Esophagus muscularis mucosa (tissue), 4 donors: Measurements from ENCODE around the gene TRABD2B. TPM values are rescaled to one million over a fixed set of nuclear protein-coding genes. Genes with fewer than 3 reads are reported as not detected.

Source experiments
- DNase-seq: peaks from one replicate; pipeline ENCODE4 v3.0.0-alpha.2; 2017; ENCODE audit errors: extremely low spot score
- H3K27ac ChIP-seq, 4 donors: fragments of 200-600 bp; sonication (generic); replicated peaks in 1 of 4; 1 replicate in 3 of 4; 2 replicates in 1 of 4; pipeline ENCODE4 v1.5.1; 2016 to 2019; ENCODE audit warnings: mild to moderate bottlenecking in 1 of 4
- H3K27me3 ChIP-seq, 4 donors: fragments of 200-600 bp; sonication (generic); one replicate each; pipeline versions ENCODE4 v1.5.1 to v1.6.0; 2016 to 2019
- H3K36me3 ChIP-seq, 4 donors: fragments of 200-600 bp; sonication (generic); one replicate each; pipeline ENCODE4 v1.5.1; 2016 to 2019
- H3K4me1 ChIP-seq, 4 donors: fragments of 200-600 bp; sonication (generic); one replicate each; pipeline ENCODE4 v1.5.1; 2016 to 2019
- H3K4me3 ChIP-seq, 4 donors: fragments of 200-600 bp; sonication (generic); 1 replicate in 2 of 4; 2 replicates in 2 of 4; pipeline ENCODE4 v1.5.1; 2016 to 2019; ENCODE audit warnings: mild to moderate bottlenecking in 4 of 4, moderate library complexity in 1 of 4
- H3K9me3 ChIP-seq, 4 donors: fragments of 200-600 bp; sonication (generic); 1 replicate in 3 of 4; 2 replicates in 1 of 4; pipeline ENCODE4 v1.5.1; 2016 to 2019
- CTCF ChIP-seq, 3 experiments: fragments of 200-600 bp in 2 of 3; fragments of 450-650 bp in 1 of 3; sonication (generic) in 2 of 3; IDR thresholded peaks; one replicate each; pipeline ENCODE4 v1.5.1; 2017 to 2019; ENCODE audit warnings: antibody characterized with exemption in 3 of 3, mild to moderate bottlenecking in 2 of 3, moderate library complexity in 1 of 3
- EP300 ChIP-seq: sonication (generic); formaldehyde crosslinking; IDR thresholded peaks from one replicate; pipeline ENCODE4 v1.6.1; 2017; ENCODE audit warnings: antibody characterized with exemption
- POLR2A ChIP-seq: fragments of 450-650 bp; IDR thresholded peaks from one replicate; pipeline ENCODE4 v1.6.1; 2017; ENCODE audit warnings: antibody characterized with exemption, moderate library complexity, mild to moderate bottlenecking, low read depth
- POLR2AphosphoS5 ChIP-seq, 2 donors: sonication (generic); formaldehyde crosslinking; IDR thresholded peaks; one replicate each; pipeline ENCODE4 v1.6.1; 2017; ENCODE audit warnings: antibody characterized with exemption in 2 of 2
- WGBS: methylation state at CpG from one replicate; pipeline ENCODE4 v1.1.5; 2018; 5-methylcytosine and 5-hydroxymethylcytosine counted together
- intact Hi-C: fragments of 100-400 bp; cut with DNase I; formaldehyde crosslinking; loops from one replicate; pipeline ENCODE4 v1.15.1; 2023
- total RNA-seq, 4 donors: library from RNA; depleted of rRNA; stranded (reverse); fragments of >200 nt; gene quantifications; one replicate each; pipeline versions ENCODE4 v1.1.0 to v1.2.1, GENCODE V29; 2016

The TRABD2B gene
- total RNA-seq, 4 donors from 2014 or later: 4.0 to 7.6 (median 4.1) TPM

- peaks cover 0 to 9% (median 7%) of the 10 kb centered on the region in 4 donors for H3K4me1 ChIP-seq
- WGBS: 64% methylated on average over 3 of the region's 3 CpGs
Observed at GRCh38 chr1:47975302-47975921, 21.8 kb downstream of the TRABD2B start.

GRCh38 chr1:47972864-47973432 is 24.2 kb downstream of the TRABD2B start:
- no peak overlapping the region for H3K27ac ChIP-seq
- TF ChIP-seq EP300 (no peak), POLR2A (no peak), POLR2AphosphoS5 (IDR thresholded peaks at IDR 0.05) (no peak), CTCF (IDR thresholded peaks at IDR 0.05) (no peak)
- DNase-seq: no peak
- no peaks in the 10 kb centered on the region for H3K36me3 ChIP-seq
- H3K4me1 ChIP-seq: peaks cover 0 to 6% (median 1%) of the 10 kb centered on the region in 4 donors
- intact Hi-C loops: no loop called here
- no peaks in the 10 kb centered on the region for H3K9me3 ChIP-seq
- no peak overlapping the region for H3K4me3 ChIP-seq
- 91% methylated on average over 4 of the region's 4 CpGs for WGBS
- no peaks in the 10 kb centered on the region for H3K27me3 ChIP-seq

More at GRCh38 chr1:47975302-47975921, 21.8 kb downstream of the TRABD2B start:
- Histone ChIP-seq H3K4me3 (no peak overlapping the region), H3K9me3 (no peaks in the 10 kb centered on the region), H3K27ac (no peak overlapping the region), H3K27me3 (no peaks in the 10 kb centered on the region), H3K36me3 (no peaks in the 10 kb centered on the region)
- no peak for TF ChIP-seq EP300
- no peak for TF ChIP-seq POLR2AphosphoS5 (IDR thresholded peaks at IDR 0.05)
- no peak for TF ChIP-seq POLR2A
- TF ChIP-seq CTCF (IDR thresholded peaks at IDR 0.05): no peak
- DNase-seq: no peak
- intact Hi-C loops: no loop called here

- intact Hi-C loops: no loop called here
- H3K4me1 ChIP-seq: peaks cover 0 to 6% (median 1%) of the 10 kb centered on the region in 4 donors
- H3K4me3 ChIP-seq: no peak overlapping the region
- no peaks in the 10 kb centered on the region for H3K27me3 ChIP-seq
- TF ChIP-seq POLR2AphosphoS5 (IDR thresholded peaks at IDR 0.05) (no peak), CTCF (IDR thresholded peaks at IDR 0.05) (no peak), EP300 (no peak), POLR2A (no peak)
- WGBS: 96% methylated on average over 2 of the region's 2 CpGs
- H3K36me3 ChIP-seq: no peaks in the 10 kb centered on the region
- DNase-seq: no peak
- no peaks in the 10 kb centered on the region for H3K9me3 ChIP-seq
- H3K27ac ChIP-seq: no peak overlapping the region
Observed at GRCh38 chr1:47971385-47972160, 25.6 kb downstream of the TRABD2B start.

GRCh38 chr1:47970882-47971281 is 26.3 kb downstream of the TRABD2B start:
- Histone ChIP-seq H3K4me1 (peaks cover 0 to 6% (median 1%) of the 10 kb centered on the region in 4 donors), H3K36me3 (no peaks in the 10 kb centered on the region), H3K4me3 (no peak overlapping the region), H3K9me3 (no peaks in the 10 kb centered on the region), H3K27me3 (no peaks in the 10 kb centered on the region), H3K27ac (no peak overlapping the region)
- 86% methylated on average over 3 of the region's 3 CpGs for WGBS
- intact Hi-C loops: no loop called here
- TF ChIP-seq CTCF (IDR thresholded peaks at IDR 0.05) (no peak), POLR2AphosphoS5 (IDR thresholded peaks at IDR 0.05) (no peak)
- DNase-seq: no peak
